Measurements from ENCODE around the gene CYS1.

GRCh38 chr2:10128420-10128819 lies 48.2 kb upstream of the CYS1 start:
- no peak for TF ChIP-seq CTCF (IDR thresholded peaks at IDR 0.05)
- TF ChIP-seq POLR2A (IDR thresholded peaks at IDR 0.05): no peak
